ENCODE measurements around the gene MRPL52.
"Not testable (repeated sequence)": the region's sequence is repeated elsewhere in the genome, so short reads cannot be mapped to it uniquely, and the experiment has no call there.

Gene MRPL52

GRCh38 chr14:22852178-22852577 is 22.5 kb downstream of the MRPL52 start:
- not testable (repeated sequence) for H3K36me3 Mint-ChIP-seq (ENCODE audit: low read depth); H3K4me3 Mint-ChIP-seq

GRCh38 chr14:22852599-22852939 is 22.9 kb downstream of the MRPL52 start:
- Mint-ChIP-seq H3K36me3 (ENCODE audit: low read depth) (no peaks in the 10 kb centered on the region), H3K4me1 (ENCODE audit: low read depth) (peaks cover 31% of the 10 kb centered on the region), H3K4me3 (no peak overlapping the region), H3K9me3 (no peaks in the 10 kb centered on the region), H3K27me3 (peaks cover 16% of the 10 kb centered on the region), H3K27ac (no peak overlapping the region)
- no peak for DNase-seq

More at GRCh38 chr14:22852178-22852577, 22.5 kb downstream of the MRPL52 start:
- Mint-ChIP-seq H3K4me1 (ENCODE audit: low read depth) (peaks cover 28% of the 10 kb centered on the region), H3K27me3 (peaks cover 13% of the 10 kb centered on the region)
- DNase-seq, H3K9me3 Mint-ChIP-seq, H3K27ac Mint-ChIP-seq: not testable (repeated sequence)

GRCh38 chr14:22852940-22853767 is 23.5 kb downstream of the MRPL52 start:
- H3K4me1 Mint-ChIP-seq (ENCODE audit: low read depth), result peaks cover 30% of the 10 kb centered on the region
- DNase-seq, result peak; percentile 97
- peak overlapping the region; percentile 73 for H3K27ac Mint-ChIP-seq
- H3K27me3 Mint-ChIP-seq, result peaks cover 14% of the 10 kb centered on the region
- no peaks in the 10 kb centered on the region for H3K9me3 Mint-ChIP-seq
- no peaks in the 10 kb centered on the region for H3K36me3 Mint-ChIP-seq (ENCODE audit: low read depth)
- peak overlapping the region; percentile 71 for H3K4me3 Mint-ChIP-seq

- Mint-ChIP-seq H3K27me3 (peaks cover 12% of the 10 kb centered on the region), H3K4me1 (ENCODE audit: low read depth) (peaks cover 39% of the 10 kb centered on the region)
- not testable (repeated sequence) for H3K27ac Mint-ChIP-seq; H3K4me3 Mint-ChIP-seq; DNase-seq; H3K9me3 Mint-ChIP-seq; H3K36me3 Mint-ChIP-seq (ENCODE audit: low read depth)
Measured at GRCh38 chr14:22854296-22854695, 24.6 kb downstream of the MRPL52 start.

- H3K27ac Mint-ChIP-seq, result no peak overlapping the region
- H3K36me3 Mint-ChIP-seq (ENCODE audit: low read depth), result no peaks in the 10 kb centered on the region
- peaks cover 39% of the 10 kb centered on the region for H3K4me1 Mint-ChIP-seq (ENCODE audit: low read depth)
- peaks cover 12% of the 10 kb centered on the region for H3K27me3 Mint-ChIP-seq
- DNase-seq, result no peak
- H3K9me3 Mint-ChIP-seq, result no peaks in the 10 kb centered on the region
- H3K4me3 Mint-ChIP-seq, result no peak overlapping the region
Measured at GRCh38 chr14:22854963-22855724, 25.5 kb downstream of the MRPL52 start.

GRCh38 chr14:22856428-22856827 is 26.7 kb downstream of the MRPL52 start:
- H3K27ac Mint-ChIP-seq, result no peak overlapping the region
- no peaks in the 10 kb centered on the region for H3K9me3 Mint-ChIP-seq
- H3K36me3 Mint-ChIP-seq (ENCODE audit: low read depth), result no peaks in the 10 kb centered on the region
- DNase-seq, result no peak
- peaks cover 12% of the 10 kb centered on the region for H3K27me3 Mint-ChIP-seq
- peaks cover 35% of the 10 kb centered on the region for H3K4me1 Mint-ChIP-seq (ENCODE audit: low read depth)
- H3K4me3 Mint-ChIP-seq, result no peak overlapping the region

GRCh38 chr14:22860377-22860776 is 30.7 kb downstream of the MRPL52 start:
- peaks cover 12% of the 10 kb centered on the region for H3K27me3 Mint-ChIP-seq

GRCh38 chr14:22861651-22862050 is 32.0 kb downstream of the MRPL52 start:
- no peak overlapping the region for H3K4me3 Mint-ChIP-seq
- peaks cover 8% of the 10 kb centered on the region for H3K27me3 Mint-ChIP-seq
- H3K27ac Mint-ChIP-seq, result no peak overlapping the region
- H3K4me1 Mint-ChIP-seq (ENCODE audit: low read depth), result peaks cover 20% of the 10 kb centered on the region
- H3K9me3 Mint-ChIP-seq, result no peaks in the 10 kb centered on the region
- H3K36me3 Mint-ChIP-seq (ENCODE audit: low read depth), result no peaks in the 10 kb centered on the region
- no peak for DNase-seq

More at GRCh38 chr14:22860377-22860776, 30.7 kb downstream of the MRPL52 start:
- H3K27ac Mint-ChIP-seq; DNase-seq; H3K4me3 Mint-ChIP-seq; H3K36me3 Mint-ChIP-seq (ENCODE audit: low read depth); H3K9me3 Mint-ChIP-seq: not testable (repeated sequence)
- peaks cover 18% of the 10 kb centered on the region for H3K4me1 Mint-ChIP-seq (ENCODE audit: low read depth)

- no peaks in the 10 kb centered on the region for H3K9me3 Mint-ChIP-seq
- no peak overlapping the region for H3K4me3 Mint-ChIP-seq
- no peaks in the 10 kb centered on the region for H3K36me3 Mint-ChIP-seq (ENCODE audit: low read depth)
- H3K27ac Mint-ChIP-seq, result no peak overlapping the region
- H3K27me3 Mint-ChIP-seq, result no peaks in the 10 kb centered on the region
- no peak for DNase-seq
- peaks cover 5% of the 10 kb centered on the region for H3K4me1 Mint-ChIP-seq (ENCODE audit: low read depth)
Measured at GRCh38 chr14:22864979-22865378, 35.3 kb downstream of the MRPL52 start.

- DNase-seq, result no peak
- no peak overlapping the region for H3K4me3 Mint-ChIP-seq
- no peak overlapping the region for H3K27ac Mint-ChIP-seq
- H3K9me3 Mint-ChIP-seq, result no peaks in the 10 kb centered on the region
- H3K36me3 Mint-ChIP-seq (ENCODE audit: low read depth), result no peaks in the 10 kb centered on the region
- H3K27me3 Mint-ChIP-seq, result no peaks in the 10 kb centered on the region
- H3K4me1 Mint-ChIP-seq (ENCODE audit: low read depth), result peaks cover 11% of the 10 kb centered on the region
Measured at GRCh38 chr14:22865424-22866405, 36.0 kb downstream of the MRPL52 start.

- no peak overlapping the region for H3K4me3 Mint-ChIP-seq
- no peak overlapping the region for H3K27ac Mint-ChIP-seq
- H3K9me3 Mint-ChIP-seq, result no peaks in the 10 kb centered on the region
Measured at GRCh38 chr14:22866874-22867273, 37.2 kb downstream of the MRPL52 start.

GRCh38 chr14:22870811-22871223 is 41.1 kb downstream of the MRPL52 start:
- Mint-ChIP-seq H3K36me3 (ENCODE audit: low read depth) (peaks cover 28% of the 10 kb centered on the region), H3K27me3 (no peaks in the 10 kb centered on the region), H3K27ac (peak overlapping the region; percentile 99), H3K9me3 (no peaks in the 10 kb centered on the region), H3K4me3 (peak overlapping the region; percentile 88), H3K4me1 (ENCODE audit: low read depth) (peaks cover 34% of the 10 kb centered on the region)
- no peak for DNase-seq

More at GRCh38 chr14:22866874-22867273, 37.2 kb downstream of the MRPL52 start:
- Mint-ChIP-seq H3K27me3 (no peaks in the 10 kb centered on the region), H3K36me3 (ENCODE audit: low read depth) (peaks cover 2% of the 10 kb centered on the region), H3K4me1 (ENCODE audit: low read depth) (peaks cover 17% of the 10 kb centered on the region)
- no peak for DNase-seq

- Mint-ChIP-seq H3K27me3 (no peaks in the 10 kb centered on the region), H3K9me3 (no peaks in the 10 kb centered on the region), H3K4me1 (ENCODE audit: low read depth) (peaks cover 37% of the 10 kb centered on the region), H3K27ac (peak within 1 kb of the TSS; percentile 99), H3K4me3 (peak within 1 kb of the TSS; percentile 88), H3K36me3 (ENCODE audit: low read depth) (peaks cover 34% of the 10 kb centered on the region)
- DNase-seq, result peak; percentile 83
Measured at GRCh38 chr14:22871224-22872032, 41.7 kb downstream of the MRPL52 start, which contains the start of gene LRP10. Gene LRP10, plus strand, starts transcription at chr14:22871740. Its CDS starts 564 bp downstream, at chr14:22872304.

Data from activated T-cell treated with anti-CD3 and anti-CD28 coated beads, Interleukin-2, amount 50 U/mL, for 24 hours (primary cell).